HG02943 (cell line): ENCODE data around the gene NEU1.

Source experiments
- ATAC-seq: cut with Tn5 transposase; IDR thresholded peaks from one replicate; pipeline ENCODE4 v1.9.1; 2021; ENCODE audit warnings: mild to moderate bottlenecking, low read depth, moderate library complexity; ENCODE audit not compliant: unreplicated experiment

The NEU1 gene

DNA sequence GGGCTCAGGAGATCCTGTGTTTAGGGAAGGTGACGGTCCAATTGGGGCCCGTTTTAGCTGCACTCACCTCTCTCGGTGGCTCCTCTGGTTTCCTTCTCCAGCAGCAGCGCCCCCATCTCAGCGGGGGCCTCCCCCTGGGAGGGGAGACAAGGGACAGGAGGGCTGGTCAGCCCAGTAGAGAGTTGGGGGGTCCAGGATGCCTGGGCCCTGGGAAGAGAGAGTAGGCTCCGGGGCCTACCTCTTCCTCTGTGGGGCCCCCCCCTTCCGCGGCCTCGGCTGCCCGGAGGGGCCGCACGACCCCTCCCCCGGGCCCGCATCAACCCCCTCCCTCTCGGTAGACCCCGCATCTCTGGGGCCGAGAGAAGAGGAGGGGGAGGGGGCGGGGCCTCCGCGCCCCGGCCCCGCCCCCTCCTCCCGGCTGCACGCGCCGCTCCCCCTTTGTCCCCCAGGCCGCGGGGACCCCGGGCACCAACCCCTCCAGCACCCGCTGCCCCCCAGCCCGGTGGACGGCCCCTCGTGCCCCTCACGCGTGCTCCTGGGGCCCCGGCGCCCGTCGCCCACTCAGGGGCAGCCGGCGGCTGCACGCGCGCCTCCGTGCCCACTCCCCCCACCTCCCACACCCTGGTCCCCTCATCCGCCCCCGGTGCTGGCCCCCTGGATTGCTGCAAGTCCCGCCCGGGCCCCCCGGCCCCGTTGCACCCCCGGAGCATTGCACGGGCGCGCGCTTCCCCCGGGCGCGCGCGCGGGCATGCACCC, 34.4 kb upstream of the NEU1 start:
- no peak for ATAC-seq

DNA sequence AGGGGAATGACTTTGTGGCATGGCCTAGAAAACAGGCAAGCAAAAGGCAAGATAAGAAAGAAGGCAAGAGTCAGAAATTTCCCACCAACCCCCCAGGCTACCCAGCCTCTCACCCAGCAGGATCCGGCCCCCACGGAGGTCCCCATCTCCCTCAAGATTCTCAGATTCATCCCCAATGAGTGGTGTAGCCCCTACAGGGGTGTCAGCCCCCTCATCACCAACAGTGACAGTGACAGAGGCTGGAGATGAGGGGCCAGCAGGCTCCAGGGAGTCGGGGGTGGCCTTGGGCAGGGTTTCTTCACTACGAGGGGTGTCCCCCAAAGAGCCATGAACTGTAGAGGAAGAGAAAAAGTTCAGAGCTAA, 33.9 kb upstream of the NEU1 start:
- no peak for ATAC-seq

DNA sequence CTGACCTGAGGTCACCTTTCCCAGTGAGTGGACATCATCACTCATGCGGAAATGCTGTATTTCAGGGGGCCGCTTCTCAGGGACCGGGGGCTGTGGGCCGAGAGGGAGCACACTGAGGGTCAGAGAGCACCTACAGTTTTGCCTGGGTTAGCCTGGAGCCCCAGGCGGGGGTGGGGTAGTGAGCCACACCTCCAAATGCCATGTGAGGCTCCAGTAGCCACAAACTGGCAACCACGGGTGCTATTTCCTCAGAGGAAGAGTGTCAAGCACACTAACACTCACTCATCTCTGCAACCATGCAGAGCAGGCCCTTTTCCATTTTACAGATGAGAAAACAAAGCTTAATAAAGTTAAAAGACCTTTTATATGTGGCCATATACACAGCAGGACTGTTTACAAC, 30.2 kb upstream of the NEU1 start:
- ATAC-seq: no peak

DNA sequence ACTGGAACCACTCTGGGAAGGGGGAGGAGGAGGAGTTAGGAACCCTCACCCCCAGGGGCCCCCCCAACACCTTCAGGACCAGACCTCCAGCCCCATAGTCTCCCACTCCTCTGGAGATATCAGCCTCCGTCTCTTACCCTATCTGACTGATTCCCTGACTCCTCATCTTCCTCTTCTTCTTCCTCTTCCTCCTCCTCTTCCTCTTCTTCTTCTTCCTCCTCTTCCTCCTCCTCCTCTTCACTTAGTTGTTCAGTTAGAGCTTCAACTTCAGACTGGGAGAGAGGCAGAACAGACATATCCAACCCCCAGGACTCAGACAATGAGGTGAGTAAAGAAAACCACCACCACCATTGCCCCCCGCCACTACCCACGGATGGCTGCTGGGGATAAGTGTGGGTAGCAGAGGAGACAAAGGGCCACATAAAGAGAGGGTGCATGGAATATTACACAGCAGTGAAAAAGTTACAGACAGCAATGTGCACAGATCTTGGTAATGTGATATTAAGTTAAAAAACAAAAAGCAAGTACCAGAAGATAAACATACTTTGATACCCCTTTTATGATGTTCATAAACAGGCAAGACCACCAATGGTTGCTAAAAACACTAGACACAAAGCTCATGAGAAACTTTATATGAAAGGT, 26.8 kb upstream of the NEU1 start:
- ATAC-seq: no peak

DNA sequence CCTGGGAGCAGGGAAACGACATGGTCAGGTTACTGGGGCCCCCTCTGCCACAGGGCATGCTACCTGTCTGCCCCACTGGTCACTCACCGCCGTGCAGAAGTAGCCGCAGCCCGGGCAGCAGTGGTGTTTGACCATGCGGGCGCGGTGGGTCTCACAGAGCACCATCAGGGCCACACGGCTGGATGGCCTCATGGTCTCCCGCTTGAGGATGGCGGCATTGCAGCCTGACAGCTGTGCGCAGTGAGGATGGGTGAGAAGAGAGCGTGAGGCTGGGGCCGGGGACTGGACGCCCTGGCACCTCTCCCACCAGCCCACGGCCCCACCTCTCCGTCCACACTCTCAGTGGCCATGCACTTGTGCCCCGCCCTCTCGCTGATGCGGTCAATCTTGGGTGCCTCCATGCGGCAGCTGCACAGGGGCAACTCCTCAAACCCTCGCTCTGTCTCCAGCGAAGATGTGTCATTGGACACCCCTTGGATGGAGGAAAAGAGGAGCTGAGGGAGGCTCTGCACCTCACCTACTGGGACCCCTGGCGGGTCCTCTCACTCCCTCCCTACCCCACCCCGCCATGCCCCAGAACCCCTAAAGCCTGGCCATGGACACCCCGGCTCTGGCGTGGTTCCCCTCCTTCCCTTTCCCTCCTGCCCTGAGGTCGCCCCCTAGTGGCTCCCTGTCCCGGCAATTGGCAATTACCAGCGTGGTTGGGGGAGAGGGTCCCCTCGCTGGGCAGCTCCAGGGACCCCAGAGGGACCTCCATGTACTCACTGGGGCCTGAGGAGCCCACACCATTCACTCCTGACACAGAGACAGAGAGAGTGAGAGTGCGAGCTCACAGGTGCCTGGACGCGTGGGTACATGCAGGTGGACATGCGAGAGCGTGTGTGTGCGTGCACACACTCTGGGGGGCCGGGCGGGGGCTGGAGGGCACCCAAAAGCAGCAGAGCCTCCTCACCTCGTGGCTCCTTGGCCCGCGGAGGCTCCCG, 25.9 kb upstream of the NEU1 start:
- no peak for ATAC-seq

DNA sequence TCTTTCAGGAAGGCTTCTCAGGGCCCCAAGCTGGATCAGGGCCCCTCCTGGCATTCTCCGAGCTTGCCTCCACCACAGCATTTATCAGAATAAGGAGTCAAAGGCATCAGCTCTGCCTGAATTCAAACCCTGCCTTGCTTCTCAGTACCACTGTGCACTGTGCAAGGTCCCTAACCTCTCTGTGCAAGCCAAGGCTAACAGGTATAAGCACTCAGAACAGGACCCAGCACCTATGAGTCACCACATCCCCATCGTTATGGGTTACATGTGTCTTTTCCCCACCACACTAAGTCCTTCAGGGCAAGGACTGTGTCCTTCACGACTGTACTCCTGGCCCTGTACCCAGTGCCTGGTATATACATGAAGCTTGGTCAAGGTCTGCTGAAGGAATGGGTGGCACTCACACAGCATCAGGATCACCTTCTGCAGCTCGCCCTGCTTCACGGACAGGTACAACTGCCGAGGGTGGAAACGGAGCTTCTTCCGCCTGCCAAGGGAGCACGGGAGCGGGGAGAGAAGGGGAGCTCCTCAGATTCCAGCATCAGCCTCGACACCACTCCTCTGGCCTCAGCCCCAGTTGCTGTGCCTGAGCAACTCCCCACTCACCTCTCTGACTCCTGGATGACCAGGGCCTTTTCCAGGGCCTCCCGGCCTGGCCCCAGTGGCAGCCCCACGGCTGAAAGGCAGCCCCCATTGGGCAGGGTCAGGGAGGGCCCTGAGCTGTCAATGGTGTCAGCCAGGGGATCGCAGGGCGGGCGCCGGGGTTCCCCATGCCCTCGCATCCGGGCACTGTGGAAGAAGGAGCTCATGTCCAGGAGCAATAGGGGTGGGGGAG, 24.8 kb upstream of the NEU1 start:
- ATAC-seq: no peak

DNA sequence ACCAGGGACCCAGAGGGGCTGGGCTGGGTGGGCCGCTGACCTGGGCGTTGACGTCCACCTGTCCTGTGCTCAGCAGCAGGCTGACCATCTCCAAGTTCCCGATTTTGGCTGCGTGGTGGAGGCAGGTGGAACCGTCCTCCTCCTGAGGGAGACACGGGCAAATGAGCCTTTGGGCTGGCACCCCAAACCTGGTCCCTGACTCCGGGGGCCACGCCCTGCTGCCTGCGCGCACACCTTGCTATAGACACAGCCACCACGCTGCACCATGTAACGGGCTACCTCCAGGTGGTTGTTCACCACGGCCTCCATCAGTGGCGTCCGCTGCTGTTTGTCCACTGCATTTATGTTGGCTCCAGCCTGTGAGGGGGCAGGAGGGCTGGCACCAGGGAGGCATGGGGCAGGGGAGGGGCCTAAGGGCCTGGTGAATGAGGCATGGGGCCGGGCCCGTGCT, 23.9 kb upstream of the NEU1 start:
- ATAC-seq: no peak

DNA sequence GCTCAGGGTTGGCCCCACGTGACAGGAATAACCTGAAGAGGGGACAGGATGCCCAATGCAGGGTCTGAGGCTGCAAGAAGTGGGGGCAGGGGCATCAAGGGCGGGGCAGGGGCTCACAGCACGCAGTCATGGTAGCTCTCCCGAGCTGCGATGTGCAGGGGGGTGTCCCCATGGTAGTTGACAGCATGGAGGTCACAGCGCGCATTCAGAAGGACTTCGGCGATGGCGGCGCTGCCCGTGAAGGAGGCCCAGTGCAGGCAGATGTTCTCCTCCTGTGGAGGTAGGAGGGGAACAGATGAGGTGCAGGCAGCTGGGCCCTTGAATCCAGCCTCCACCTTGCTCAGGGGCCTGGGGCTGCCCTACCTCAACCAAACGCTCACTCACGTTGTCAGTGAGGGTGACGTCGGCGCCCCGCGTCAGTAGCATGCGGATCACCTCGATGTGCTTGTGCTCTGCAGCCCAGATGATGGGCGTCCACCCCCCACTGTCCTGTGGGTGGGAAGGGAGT, 22.0 kb upstream of the NEU1 start:
- no peak for ATAC-seq

DNA sequence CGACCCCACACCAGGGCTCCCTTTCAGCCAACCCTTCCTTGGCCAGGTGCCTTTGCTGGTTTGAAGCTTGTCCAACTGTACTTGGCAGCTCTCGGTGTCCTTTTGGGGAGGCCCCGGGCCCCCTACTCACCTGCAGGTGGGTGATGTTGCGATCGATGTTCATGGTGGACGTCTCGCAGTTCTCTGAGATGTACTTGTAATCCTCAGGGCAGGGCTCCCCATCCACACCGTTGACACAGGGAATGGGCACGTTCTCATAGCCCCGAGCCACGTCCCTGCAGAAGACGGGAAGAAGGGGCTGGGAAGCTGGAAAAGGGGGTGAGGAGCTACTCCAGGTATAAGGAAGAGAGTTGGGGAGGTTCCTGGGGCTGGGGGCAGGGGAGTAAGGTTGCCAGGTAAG, 21.1 kb upstream of the NEU1 start:
- no peak for ATAC-seq

DNA sequence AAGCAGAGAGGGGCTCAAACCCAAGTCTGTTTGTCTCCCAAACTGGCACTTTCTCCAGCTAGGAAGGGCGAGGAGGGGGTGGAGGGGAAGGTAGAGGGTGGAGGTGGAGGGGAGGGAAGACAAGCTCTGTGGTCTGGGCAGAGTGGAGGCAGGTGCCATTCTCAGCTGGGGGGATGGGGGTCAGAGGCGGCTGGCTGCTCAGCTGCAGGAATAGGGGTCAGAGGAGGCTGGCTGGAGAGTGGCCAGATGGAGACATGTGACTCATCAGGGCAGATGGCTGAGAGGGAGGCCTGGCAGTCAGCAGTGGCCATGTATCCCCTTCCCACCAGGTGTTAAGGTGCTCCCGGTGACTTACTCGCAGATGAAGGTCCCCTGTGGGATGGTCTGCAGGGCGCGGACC, 19.7 kb upstream of the NEU1 start:
- ATAC-seq: no peak

DNA sequence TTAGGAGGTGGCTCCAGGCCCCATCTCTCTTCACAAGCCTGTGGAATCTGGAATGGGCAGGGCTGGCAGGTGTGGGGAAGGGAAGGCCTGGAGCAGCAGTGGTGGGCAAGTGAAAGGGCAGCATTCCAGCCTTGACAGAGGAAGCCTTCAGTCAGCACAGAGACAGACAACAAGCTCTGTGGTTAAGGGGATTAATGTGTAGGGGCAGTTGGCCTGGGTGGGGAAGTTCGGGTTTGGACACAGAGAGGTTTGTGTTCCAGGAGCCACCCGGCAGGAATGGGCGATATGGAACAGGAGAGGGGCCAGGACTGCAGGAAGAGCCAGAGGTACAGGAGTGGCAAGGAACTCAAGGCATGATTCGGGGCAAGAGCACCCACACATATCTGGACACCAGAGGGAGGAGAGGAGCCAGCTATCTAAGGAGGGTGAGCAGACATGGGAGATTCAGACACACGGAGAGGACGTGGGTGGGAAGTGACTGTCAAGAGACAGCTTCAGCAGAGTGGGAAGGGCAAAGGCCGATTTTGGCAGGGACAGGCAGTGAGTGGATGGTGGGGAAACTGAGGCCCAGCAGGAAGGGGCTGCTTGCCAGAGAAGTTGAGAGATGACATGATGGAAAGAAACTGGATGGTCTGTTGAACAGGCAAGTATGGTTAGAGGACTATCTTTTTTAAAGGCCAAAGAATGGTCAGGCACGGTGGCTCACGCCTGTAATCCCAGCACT, 18.7 kb upstream of the NEU1 start:
- ATAC-seq: no peak

DNA sequence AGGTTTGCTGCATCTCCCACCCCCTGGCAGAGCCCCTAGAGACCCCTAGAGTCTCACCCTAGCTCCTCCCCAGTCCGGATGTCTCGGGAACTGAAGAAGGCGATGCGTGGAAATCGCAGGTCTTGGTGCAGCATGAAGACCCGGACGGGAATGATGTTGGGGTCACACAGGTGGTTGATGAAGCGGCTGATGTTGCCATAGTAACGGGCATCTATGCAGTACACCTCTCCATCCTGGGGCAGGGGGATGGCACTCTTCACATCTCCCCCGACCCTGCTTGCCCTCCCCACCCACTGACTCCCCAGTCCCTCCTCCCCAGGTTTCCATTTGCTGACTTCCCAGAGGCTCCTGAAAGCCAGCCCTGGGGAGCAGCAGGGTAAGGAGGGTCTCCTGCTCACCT, 18.0 kb upstream of the NEU1 start:
- no peak for ATAC-seq

DNA sequence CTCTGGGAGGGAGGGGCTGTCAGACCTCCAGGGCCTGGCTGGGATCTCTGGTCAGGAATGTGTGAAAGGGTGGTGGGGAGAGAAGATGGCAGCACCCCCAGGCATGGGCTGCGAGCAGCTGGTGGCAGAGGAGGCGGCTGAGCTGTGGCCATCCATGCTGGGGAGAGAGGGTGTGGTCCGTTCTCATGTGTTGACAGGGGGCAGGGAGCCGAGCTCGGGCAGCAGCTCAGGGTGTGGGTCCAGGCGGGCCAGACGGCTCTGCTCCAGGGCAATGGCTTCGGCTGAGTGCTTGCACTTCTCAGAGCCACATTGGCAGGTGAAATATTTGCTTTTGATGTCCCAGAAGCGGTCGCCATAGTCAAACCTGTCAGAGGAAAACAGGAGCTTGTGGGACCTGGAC, 17.3 kb upstream of the NEU1 start:
- ATAC-seq: no peak

DNA sequence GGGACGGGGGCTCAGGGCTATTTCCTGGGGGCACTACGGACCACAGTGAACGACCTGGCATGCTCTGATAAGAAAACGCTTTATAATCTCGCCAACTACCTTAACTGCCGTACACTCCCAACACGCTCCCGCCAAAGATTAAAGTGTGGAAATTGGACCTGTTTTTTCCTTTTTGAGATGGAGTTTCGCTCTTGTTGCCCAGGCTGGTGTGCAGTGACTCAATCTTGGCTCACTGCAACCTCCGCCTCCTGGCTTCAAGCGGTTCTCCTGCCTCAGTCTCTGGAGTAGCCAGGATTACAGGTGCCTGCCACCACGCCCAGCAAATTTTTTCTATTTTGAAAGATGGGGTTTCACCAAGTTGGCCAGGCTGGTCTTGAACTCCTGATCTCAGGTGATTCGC, 16.5 kb upstream of the NEU1 start:
- no peak for ATAC-seq

DNA sequence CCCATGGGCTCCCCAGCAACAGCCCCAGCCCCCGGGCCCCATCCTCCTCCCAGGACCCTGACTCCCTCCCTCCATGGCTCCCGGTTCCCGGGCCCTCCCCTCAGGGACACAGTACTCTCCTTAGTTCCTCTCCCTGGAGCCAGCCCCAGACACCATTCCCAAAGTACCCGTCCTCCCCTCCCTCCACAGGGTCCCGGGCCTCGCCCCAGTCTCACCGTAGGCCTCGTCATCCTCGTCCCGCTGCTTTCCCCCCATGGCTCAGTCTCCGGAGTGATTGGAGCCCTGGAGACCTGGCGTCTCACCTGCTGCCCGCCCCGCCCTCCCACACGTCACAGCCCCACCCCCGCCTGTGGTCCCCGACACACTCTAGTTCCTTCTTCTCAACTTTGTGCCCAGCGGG, 16.1 kb upstream of the NEU1 start, which contains the start of gene SLC44A4:
TSS of gene SLC44A4 (minus strand) at position 272 of the 400 bp plus-strand sequence. CDS start at position 255, 17 bp downstream.
- no peak for ATAC-seq

DNA sequence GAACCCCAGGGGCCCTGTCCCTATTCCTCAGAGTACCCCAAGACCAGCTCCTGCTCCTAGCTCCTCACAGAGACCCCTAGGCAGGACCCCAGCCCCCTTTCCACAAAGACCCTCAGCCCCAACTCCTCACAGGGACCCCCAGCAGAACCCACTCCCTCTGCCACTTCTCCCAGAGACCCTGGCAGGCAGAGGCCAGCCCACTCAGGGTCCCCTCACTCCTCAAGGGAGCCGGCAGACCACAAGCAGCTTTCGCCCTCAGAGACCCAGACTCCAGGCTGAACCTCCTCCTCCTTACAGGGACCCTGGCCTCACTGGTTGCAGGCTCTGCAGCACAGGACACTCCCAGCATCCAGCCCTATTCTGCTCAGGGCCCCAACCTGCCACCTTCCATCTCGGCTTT, 15.6 kb upstream of the NEU1 start:
- ATAC-seq: no peak

DNA sequence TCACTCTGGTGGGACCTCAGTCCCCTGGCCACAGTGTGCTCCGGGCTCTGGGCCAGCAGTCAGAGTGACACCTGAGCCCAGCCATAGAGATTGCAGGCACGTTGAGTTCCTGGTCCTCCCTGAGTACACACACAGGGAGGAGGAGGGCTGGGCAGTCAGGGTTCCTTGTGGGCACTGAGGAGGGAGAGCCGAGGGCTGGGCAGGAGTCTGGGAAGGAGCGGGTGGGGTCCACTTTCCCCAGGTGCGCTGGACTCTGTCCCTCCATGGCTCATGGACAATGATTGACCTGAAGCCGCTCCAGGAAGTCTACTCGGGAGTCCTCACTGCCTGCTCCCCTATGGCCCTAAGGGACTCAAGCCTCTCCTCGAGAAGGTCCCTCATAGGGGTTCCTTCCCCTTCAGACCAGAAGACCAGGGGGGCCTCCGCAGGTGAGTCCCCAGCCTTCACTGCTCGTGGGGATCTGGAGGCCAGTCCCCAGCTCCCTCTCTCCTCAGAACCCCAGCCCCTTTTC, 15.1 kb upstream of the NEU1 start:
- ATAC-seq: no peak

DNA sequence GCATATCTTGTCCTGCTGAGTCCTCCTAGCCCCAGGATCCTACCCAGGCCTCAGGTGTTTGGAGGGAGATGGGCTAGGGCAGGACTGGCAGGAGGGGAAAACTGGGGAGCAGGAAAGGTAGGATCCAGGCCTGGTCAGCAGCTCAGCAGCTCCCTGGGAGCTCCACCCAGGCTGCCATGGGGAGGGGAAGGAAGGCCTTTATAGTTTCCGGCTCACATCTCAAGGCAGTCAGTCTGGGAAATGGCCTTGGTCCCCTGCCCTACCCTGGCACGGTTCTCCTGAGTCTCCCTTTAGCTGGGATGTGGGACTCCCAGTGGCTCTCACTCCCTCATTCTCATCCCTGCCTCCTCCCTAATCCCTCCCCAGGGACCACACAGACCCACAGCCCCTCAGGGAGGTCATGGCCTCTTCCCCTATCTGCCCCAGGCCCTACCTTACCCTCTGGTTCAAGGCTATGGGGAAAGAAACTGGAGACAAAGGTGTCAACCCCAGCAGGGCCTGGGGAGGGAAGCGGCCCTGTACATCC, 14.6 kb upstream of the NEU1 start:
- no peak for ATAC-seq

DNA sequence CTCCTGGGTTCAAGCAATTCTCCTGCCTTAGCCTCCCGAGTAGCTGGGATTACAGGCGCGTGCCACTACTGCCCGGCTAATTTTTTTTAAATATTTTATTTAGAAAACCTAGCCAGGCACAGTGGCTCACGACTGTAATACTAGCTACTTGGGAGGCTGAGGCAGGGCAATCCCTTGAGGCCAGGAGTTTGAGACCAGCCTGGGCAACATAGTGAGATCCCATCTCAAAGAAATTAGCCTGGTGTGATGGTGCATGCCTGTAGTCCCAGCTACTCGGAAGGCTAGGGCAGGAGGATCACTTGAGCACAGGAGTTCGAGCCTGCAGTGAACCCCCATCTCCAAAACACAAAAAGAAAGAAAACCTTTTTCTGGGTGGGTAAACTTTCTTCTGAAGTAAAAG, 13.7 kb upstream of the NEU1 start:
- no peak for ATAC-seq
